HG03039 (cell line): Measurements from ENCODE around the gene RAB13.

Experiments used
- ATAC-seq: cut with Tn5 transposase; IDR thresholded peaks from one replicate; pipeline ENCODE4 v1.9.1; 2021; ENCODE audit warnings: mild to moderate bottlenecking, moderate library complexity; ENCODE audit not compliant: unreplicated experiment

The RAB13 gene

GRCh38 chr1:153934746-153935145 is 51.4 kb downstream of the RAB13 start:
- ATAC-seq: no peak

DNA sequence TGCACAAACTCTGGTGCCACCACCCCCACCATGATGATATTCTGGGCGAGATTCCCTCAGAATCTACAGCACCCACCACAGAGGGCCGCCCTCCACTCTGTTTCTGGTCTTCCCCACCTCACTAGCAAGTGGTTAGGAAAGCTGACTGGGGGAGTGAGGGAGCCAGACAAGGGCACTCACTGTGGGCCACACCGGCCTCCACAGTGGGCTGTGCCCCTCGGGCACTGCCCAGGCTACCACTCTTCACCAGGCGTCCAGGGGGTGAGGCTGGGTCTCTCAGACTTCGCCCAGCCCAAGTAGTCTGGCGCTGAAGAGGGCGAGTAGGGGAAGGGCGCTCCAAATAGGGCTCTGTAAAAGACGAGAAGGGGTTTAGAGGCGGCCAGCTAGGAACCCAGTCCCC is 52.2 kb downstream of the RAB13 start:
- ATAC-seq: no peak

DNA sequence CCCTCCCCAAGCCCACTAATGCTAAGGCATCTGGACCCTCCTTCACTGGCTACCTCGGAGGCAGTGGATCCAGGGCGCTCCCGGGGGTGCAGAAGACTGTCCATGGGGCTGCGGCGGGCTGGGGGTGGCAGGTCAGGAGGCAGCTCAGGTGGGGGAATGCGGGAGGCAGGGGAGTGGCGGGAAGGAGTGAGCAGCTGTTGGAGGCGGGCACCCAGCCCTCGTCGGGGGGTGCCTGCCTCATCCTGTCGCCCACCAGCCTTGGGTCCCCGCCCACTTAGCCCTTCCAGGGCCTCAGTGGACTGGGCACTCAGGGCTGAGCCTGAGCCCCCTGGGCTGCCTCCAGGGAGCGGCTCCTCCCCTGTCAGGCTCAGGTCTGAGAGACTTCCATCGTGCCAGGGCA is 52.7 kb downstream of the RAB13 start:
- no peak for ATAC-seq

- ATAC-seq: no peak
Observed at GRCh38 chr1:153932156-153933131, 53.7 kb downstream of the RAB13 start.
